Neural progenitor cell (in vitro differentiated cells): ENCODE measurements around the gene WFS1.

Source experiments
- CTCF ChIP-seq: fragments of 200-600 bp; sonication (generic); IDR thresholded peaks from 2 replicates; pipeline ENCODE4 v1.5.1; 2017; ENCODE audit warnings: antibody characterized with exemption, mild to moderate bottlenecking
- EZH2 ChIP-seq: fragments of 200-600 bp; sonication (generic); IDR thresholded peaks from 2 replicates; pipeline ENCODE4 v1.6.1; 2017; ENCODE audit warnings: antibody characterized with exemption, mild to moderate bottlenecking, moderate library complexity

GRCh38 chr4:6262176-6262575 lies 7.5 kb upstream of the WFS1 start:
- no peak for TF ChIP-seq CTCF
- TF ChIP-seq EZH2: no peak
